ENCODE results near the gene KRTAP10-1.

DNA sequence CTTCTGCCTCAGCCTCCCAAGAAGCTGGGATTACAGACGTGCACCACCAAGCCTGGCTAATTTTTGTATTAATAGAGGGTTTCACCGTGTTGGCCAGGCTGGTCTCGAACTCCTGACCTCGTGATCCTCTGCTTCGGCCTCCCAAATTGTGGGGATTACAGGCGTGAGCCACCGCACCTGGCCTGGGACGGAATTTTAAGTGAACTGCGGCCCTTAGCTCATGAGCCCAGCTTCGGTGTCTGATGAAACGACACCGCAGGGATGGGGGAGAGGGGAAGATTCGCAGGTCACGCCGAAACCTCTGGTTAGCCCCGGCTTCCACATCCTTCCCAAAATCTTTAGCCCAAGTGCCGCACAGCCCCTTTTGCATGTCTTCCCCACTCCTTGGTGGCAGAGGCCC, 45.6 kb downstream of the KRTAP10-1 start:
- TF ChIP-seq CTCF (IDR thresholded peaks at IDR 0.05; ENCODE audit: low read depth, low read length) (no peak), EZH2phosphoT487 (IDR thresholded peaks at IDR 0.05; ENCODE audit: low read depth) (no peak)
